Karpas-422 (cell line): ENCODE measurements around the gene TIAM2. TPM values are rescaled to one million over a fixed set of nuclear protein-coding genes. Genes with fewer than 3 reads are reported as not detected.

ENCODE experiments used
- DNase-seq: peaks from one replicate; pipeline ENCODE4 v3.0.0-alpha.2; 2015
- H2AFZ ChIP-seq: fragments of 200-600 bp; sonication (generic); 2 replicates; pipeline ENCODE4 v1.6.1; 2014; ENCODE audit warnings: antibody characterized with exemption, low read length, mixed read lengths
- H3K27ac ChIP-seq: fragments of 200-600 bp; sonication (generic); 2 replicates; pipeline ENCODE4 v1.5.1; 2014; ENCODE audit warnings: mild to moderate bottlenecking, low read length, moderate library complexity
- H3K27me3 ChIP-seq: fragments of 200-600 bp; sonication (generic); 2 replicates; pipeline ENCODE4 v1.6.1; 2014; ENCODE audit warnings: low read length, mixed read lengths
- H3K36me3 ChIP-seq: fragments of 200-600 bp; sonication (generic); 2 replicates; pipeline ENCODE4 v1.6.1; 2014; ENCODE audit warnings: low read length, mixed read lengths; ENCODE audit not compliant: insufficient read depth
- H3K4me1 ChIP-seq: fragments of 200-600 bp; sonication (generic); 2 replicates; pipeline ENCODE4 v1.6.1; 2014; ENCODE audit warnings: mild to moderate bottlenecking, low read length, mixed read lengths
- H3K4me2 ChIP-seq: fragments of 200-600 bp; sonication (generic); 2 replicates; pipeline ENCODE4 v1.6.1; 2014; ENCODE audit warnings: low read length, low read depth, mild to moderate bottlenecking; ENCODE audit not compliant: poor library complexity, severe bottlenecking
- H3K4me3 ChIP-seq: fragments of 200-600 bp; sonication (generic); 2 replicates; pipeline ENCODE4 v1.5.1; 2014; ENCODE audit warnings: mild to moderate bottlenecking, antibody characterized with exemption, low read length, mixed read lengths
- H3K79me2 ChIP-seq: fragments of 200-600 bp; sonication (generic); 2 replicates; pipeline ENCODE4 v1.6.1; 2014; ENCODE audit warnings: mild to moderate bottlenecking, low read length, mixed read lengths
- H3K9ac ChIP-seq: fragments of 200-600 bp; sonication (generic); 2 replicates; pipeline ENCODE4 v1.6.0; 2014; ENCODE audit warnings: low read length
- H3K9me2 ChIP-seq: fragments of 200-600 bp; sonication (generic), shearing (Covaris generic); replicated peaks from 2 replicates; pipeline ENCODE4 v1.6.0; 2014; ENCODE audit warnings: mild to moderate bottlenecking, low read length, moderate library complexity; ENCODE audit not compliant: insufficient read depth
- H3K9me3 ChIP-seq: fragments of 300-700, 200-600 bp; sonication (generic); 2 replicates; pipeline ENCODE4 v1.6.1; 2014; ENCODE audit warnings: low read length, mixed read lengths
- H4K20me1 ChIP-seq: fragments of 200-600 bp; sonication (generic); 2 replicates; pipeline ENCODE4 v1.6.1; 2014; ENCODE audit warnings: mild to moderate bottlenecking, antibody characterized with exemption, low read length, low read depth; ENCODE audit not compliant: insufficient read depth
- total RNA-seq: library from RNA; depleted of rRNA; stranded (reverse); fragments of >200 nt; shearing (Covaris generic); gene quantifications from 2 replicates; pipeline ENCODE4 v1.2.3, GENCODE V29; 2014; ENCODE audit warnings: low replicate concordance

TIAM2 gene
- total RNA-seq, 1 experiment from 2014 or later, result 9.0 TPM

DNA sequence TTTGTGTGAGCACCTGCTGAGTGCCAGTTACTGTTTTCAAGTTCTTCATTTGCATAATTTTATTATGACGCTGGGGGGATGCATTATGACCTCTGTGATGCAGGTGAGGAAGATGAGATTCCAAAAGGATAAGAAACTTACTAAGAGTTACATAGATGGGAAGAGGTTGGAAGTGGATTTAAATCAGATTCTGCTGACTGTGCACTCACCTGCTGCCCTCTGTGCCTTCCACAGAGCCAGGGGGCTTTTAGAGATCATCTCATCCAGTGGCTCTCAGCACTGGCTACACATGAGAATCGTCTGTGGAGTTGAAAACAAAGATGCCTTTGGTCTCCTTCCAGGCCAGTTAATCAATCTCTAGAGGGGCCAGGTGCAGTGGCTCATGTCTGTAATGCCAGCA is 47.9 kb downstream of the TIAM2 start:
- Histone ChIP-seq H2AFZ (no peak overlapping the region), H3K9me3 (no peaks in the 10 kb centered on the region), H3K79me2 (no peaks in the 10 kb centered on the region)

GRCh38 chr6:155045561-155046404 is 50.7 kb downstream of the TIAM2 start:
- no peak overlapping the region for H2AFZ ChIP-seq
- no peaks in the 10 kb centered on the region for H3K27me3 ChIP-seq

More for the DNA sequence above, 47.9 kb downstream of the TIAM2 start:
- Histone ChIP-seq H3K27me3 (no peaks in the 10 kb centered on the region), H4K20me1 (no peaks in the 10 kb centered on the region), H3K9me2 (no peaks in the 10 kb centered on the region), H3K27ac (no peak overlapping the region), H3K36me3 (no peaks in the 10 kb centered on the region), H3K4me2 (no peak overlapping the region), H3K4me1 (no peaks in the 10 kb centered on the region), H3K9ac (no peak overlapping the region), H3K4me3 (no peak overlapping the region)
- DNase-seq, result no peak

GRCh38 chr6:155047523-155047922 is 52.4 kb downstream of the TIAM2 start:
- no peaks in the 10 kb centered on the region for H3K36me3 ChIP-seq
- no peaks in the 10 kb centered on the region for H4K20me1 ChIP-seq
- no peak overlapping the region for H3K4me2 ChIP-seq
- H3K79me2 ChIP-seq, result no peaks in the 10 kb centered on the region
- H3K4me3 ChIP-seq, result no peak overlapping the region
- no peaks in the 10 kb centered on the region for H3K4me1 ChIP-seq
- no peak for DNase-seq
- H3K9me3 ChIP-seq, result no peaks in the 10 kb centered on the region
- H3K27ac ChIP-seq, result no peak overlapping the region
- H3K9me2 ChIP-seq, result no peaks in the 10 kb centered on the region
- H3K9ac ChIP-seq, result no peak overlapping the region
- no peak overlapping the region for H2AFZ ChIP-seq
- H3K27me3 ChIP-seq, result no peaks in the 10 kb centered on the region

More at GRCh38 chr6:155045561-155046404, 50.7 kb downstream of the TIAM2 start:
- H3K27ac ChIP-seq, result no peak overlapping the region
- H3K79me2 ChIP-seq, result no peaks in the 10 kb centered on the region
- no peaks in the 10 kb centered on the region for H3K4me1 ChIP-seq
- no peaks in the 10 kb centered on the region for H3K36me3 ChIP-seq
- H3K4me3 ChIP-seq, result no peak overlapping the region
- H3K9ac ChIP-seq, result no peak overlapping the region
- no peaks in the 10 kb centered on the region for H4K20me1 ChIP-seq
- H3K9me2 ChIP-seq, result no peaks in the 10 kb centered on the region
- no peak overlapping the region for H3K4me2 ChIP-seq
- DNase-seq, result no peak
- H3K9me3 ChIP-seq, result no peaks in the 10 kb centered on the region

- Histone ChIP-seq H4K20me1 (no peaks in the 10 kb centered on the region), H3K36me3 (no peaks in the 10 kb centered on the region), H3K9ac (no peak overlapping the region), H3K27ac (no peak overlapping the region), H3K27me3 (no peaks in the 10 kb centered on the region), H3K4me2 (no peak overlapping the region), H3K4me3 (no peak overlapping the region), H3K9me3 (no peaks in the 10 kb centered on the region), H3K4me1 (no peaks in the 10 kb centered on the region), H3K9me2 (no peaks in the 10 kb centered on the region), H3K79me2 (no peaks in the 10 kb centered on the region), H2AFZ (no peak overlapping the region)
- DNase-seq, result no peak
Measured at GRCh38 chr6:155050311-155050710, 55.2 kb downstream of the TIAM2 start.

GRCh38 chr6:155054491-155055250 is 59.6 kb downstream of the TIAM2 start:
- no peak overlapping the region for H3K27ac ChIP-seq
- H3K9ac ChIP-seq, result no peak overlapping the region
- H3K27me3 ChIP-seq, result no peaks in the 10 kb centered on the region
- no peaks in the 10 kb centered on the region for H3K9me3 ChIP-seq
- DNase-seq, result no peak
- no peak overlapping the region for H3K4me3 ChIP-seq
- H2AFZ ChIP-seq, result no peak overlapping the region
- no peaks in the 10 kb centered on the region for H3K9me2 ChIP-seq
- H3K36me3 ChIP-seq, result no peaks in the 10 kb centered on the region
- H4K20me1 ChIP-seq, result no peaks in the 10 kb centered on the region
- no peak overlapping the region for H3K4me2 ChIP-seq
- H3K4me1 ChIP-seq, result no peaks in the 10 kb centered on the region
- no peaks in the 10 kb centered on the region for H3K79me2 ChIP-seq

GRCh38 chr6:155055729-155056128 is 60.6 kb downstream of the TIAM2 start:
- Histone ChIP-seq H3K36me3 (no peaks in the 10 kb centered on the region), H3K4me1 (no peaks in the 10 kb centered on the region), H3K4me2 (no peak overlapping the region), H2AFZ (no peak overlapping the region), H3K4me3 (no peak overlapping the region), H3K27me3 (no peaks in the 10 kb centered on the region), H3K9me2 (no peaks in the 10 kb centered on the region), H4K20me1 (no peaks in the 10 kb centered on the region), H3K79me2 (no peaks in the 10 kb centered on the region), H3K9ac (no peak overlapping the region), H3K9me3 (no peaks in the 10 kb centered on the region), H3K27ac (no peak overlapping the region)
- no peak for DNase-seq

GRCh38 chr6:155056756-155057155 is 61.6 kb downstream of the TIAM2 start:
- Histone ChIP-seq H3K9ac (no peak overlapping the region), H4K20me1 (no peaks in the 10 kb centered on the region), H3K27me3 (no peaks in the 10 kb centered on the region), H3K79me2 (no peaks in the 10 kb centered on the region), H3K9me2 (no peaks in the 10 kb centered on the region), H3K4me3 (no peak overlapping the region), H2AFZ (no peak overlapping the region), H3K9me3 (no peaks in the 10 kb centered on the region), H3K27ac (no peak overlapping the region), H3K36me3 (no peaks in the 10 kb centered on the region), H3K4me2 (no peak overlapping the region), H3K4me1 (no peaks in the 10 kb centered on the region)
- DNase-seq, result no peak

DNA sequence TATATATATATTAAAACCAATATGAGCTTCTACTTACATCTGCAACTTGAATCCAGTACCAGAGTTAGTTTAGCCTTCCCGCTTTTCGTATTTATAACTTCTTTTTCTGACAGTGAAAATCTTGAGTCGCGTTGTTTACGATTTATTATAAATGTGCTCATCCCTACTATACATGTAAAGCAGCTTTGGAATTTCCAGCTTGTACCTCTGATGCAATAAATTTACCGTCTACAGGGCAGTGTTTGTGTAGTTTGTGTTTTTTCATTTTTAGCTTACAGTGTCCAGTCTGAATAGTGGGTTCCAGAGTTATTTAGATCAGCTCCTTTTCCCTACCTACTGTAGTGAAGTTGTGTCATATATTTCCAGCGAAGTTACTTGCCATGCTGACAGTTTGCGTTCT is 66.3 kb downstream of the TIAM2 start:
- no peak overlapping the region for H3K27ac ChIP-seq
- H4K20me1 ChIP-seq, result no peaks in the 10 kb centered on the region
- H3K36me3 ChIP-seq, result no peaks in the 10 kb centered on the region
- H3K27me3 ChIP-seq, result no peaks in the 10 kb centered on the region
- no peak overlapping the region for H3K4me2 ChIP-seq
- no peak overlapping the region for H3K4me3 ChIP-seq
- no peaks in the 10 kb centered on the region for H3K4me1 ChIP-seq
- no peak for DNase-seq
- H2AFZ ChIP-seq, result no peak overlapping the region
- no peaks in the 10 kb centered on the region for H3K79me2 ChIP-seq
- no peaks in the 10 kb centered on the region for H3K9me3 ChIP-seq
- H3K9ac ChIP-seq, result no peak overlapping the region
- no peaks in the 10 kb centered on the region for H3K9me2 ChIP-seq
